Measurements from ENCODE around the gene ESF1. TPM values are rescaled to one million over a fixed set of nuclear protein-coding genes. Genes with fewer than 3 reads are reported as not detected.
"Not testable (repeated sequence)": the region's sequence is repeated elsewhere in the genome, so short reads cannot be mapped to it uniquely, and the experiment has no call there.

The ESF1 gene
- total and polyA plus RNA-seq, 5 donors from 2014 or later = 4.1 to 8.5 (median 4.7) TPM

- not testable (repeated sequence) for H3K27me3 ChIP-seq (ENCODE audit: control insufficient read depth, insufficient read depth, low read length); H3K27ac ChIP-seq (ENCODE audit: insufficient read depth, low read length, poor library complexity, severe bottlenecking); H3K27ac Mint-ChIP-seq; DNase-seq; H3K9me3 ChIP-seq (ENCODE audit: control insufficient read depth in 2 of 2, low read length in 2 of 2); ATAC-seq (ENCODE audit: low read depth in 2 of 2); H3K4me3 ChIP-seq (ENCODE audit: low read depth, low read length); H3K27me3 Mint-ChIP-seq; H3K4me1 ChIP-seq (ENCODE audit: control insufficient read depth, insufficient read depth, low read length, poor library complexity, severe bottlenecking); H3K4me3 Mint-ChIP-seq
- Mint-ChIP-seq H3K4me1 (peaks cover 0 to 15% (median 2%) of the 10 kb centered on the region in 4 donors), H3K36me3 (peaks cover 59% of the 10 kb centered on the region), H3K9me3 (peaks cover 0 to 14% (median 3%) of the 10 kb centered on the region in 7 donors)
- H3K36me3 ChIP-seq (ENCODE audit: control insufficient read depth, insufficient read depth, low read length) = peaks cover 18% of the 10 kb centered on the region
Observed at GRCh38 chr20:13738187-13738586, 46.5 kb downstream of the ESF1 start.

- H3K9me3 ChIP-seq (ENCODE audit: control insufficient read depth in 2 of 2, low read length in 2 of 2) = peaks cover 4 to 5% of the 10 kb centered on the region in 2 experiments
- DNase-seq (no peak), ATAC-seq (ENCODE audit: low read depth in 2 of 2) (no peak)
- no peaks in the 10 kb centered on the region for H3K4me1 ChIP-seq (ENCODE audit: control insufficient read depth, insufficient read depth, low read length, poor library complexity, severe bottlenecking)
- H3K27ac ChIP-seq (ENCODE audit: insufficient read depth, low read length, poor library complexity, severe bottlenecking) = no peak overlapping the region
- Mint-ChIP-seq H3K9me3 (peaks cover 0 to 14% (median 3%) of the 10 kb centered on the region in 7 donors), H3K36me3 (peaks cover 64% of the 10 kb centered on the region), H3K27me3 (no peaks in the 10 kb centered on the region), H3K4me1 (peaks cover 0 to 15% (median 2%) of the 10 kb centered on the region in 4 donors), H3K4me3 (no peak overlapping the region), H3K27ac (peak overlapping the region in 1 of 3 donors; percentile 37)
- H3K27me3 ChIP-seq (ENCODE audit: control insufficient read depth, insufficient read depth, low read length) = no peaks in the 10 kb centered on the region
- H3K36me3 ChIP-seq (ENCODE audit: control insufficient read depth, insufficient read depth, low read length) = peaks cover 28% of the 10 kb centered on the region
- no peak overlapping the region for H3K4me3 ChIP-seq (ENCODE audit: low read depth, low read length)
Observed at GRCh38 chr20:13736436-13737191, 48.1 kb downstream of the ESF1 start.

GRCh38 chr20:13735826-13736225, 48.9 kb downstream of the ESF1 start:
- no peaks in the 10 kb centered on the region for H3K27me3 ChIP-seq (ENCODE audit: control insufficient read depth, insufficient read depth, low read length)
- H3K27ac ChIP-seq (ENCODE audit: insufficient read depth, low read length, poor library complexity, severe bottlenecking) = no peak overlapping the region
- peak overlapping the region in 1 of 3 donors; percentile 43 for H3K27ac Mint-ChIP-seq
- ATAC-seq (ENCODE audit: low read depth in 2 of 2) = no peak
- no peaks in the 10 kb centered on the region for H3K27me3 Mint-ChIP-seq
- DNase-seq = no peak
- H3K9me3 Mint-ChIP-seq = peaks cover 0 to 7% (median under 1%) of the 10 kb centered on the region in 7 donors
- no peaks in the 10 kb centered on the region for H3K4me1 ChIP-seq (ENCODE audit: control insufficient read depth, insufficient read depth, low read length, poor library complexity, severe bottlenecking)
- peaks cover 58% of the 10 kb centered on the region for H3K36me3 Mint-ChIP-seq
- H3K4me3 ChIP-seq (ENCODE audit: low read depth, low read length) = no peak overlapping the region
- peaks cover 25% of the 10 kb centered on the region for H3K36me3 ChIP-seq (ENCODE audit: control insufficient read depth, insufficient read depth, low read length)
- H3K9me3 ChIP-seq (ENCODE audit: control insufficient read depth in 2 of 2, low read length in 2 of 2) = peaks cover 2 to 3% of the 10 kb centered on the region in 2 experiments
- no peak overlapping the region for H3K4me3 Mint-ChIP-seq
- H3K4me1 Mint-ChIP-seq = peaks cover 0 to 15% (median 2%) of the 10 kb centered on the region in 4 donors

GRCh38 chr20:13723011-13723410, 61.7 kb downstream of the ESF1 start:
- H3K36me3 Mint-ChIP-seq = peaks cover 30% of the 10 kb centered on the region
- Histone ChIP-seq H3K4me3 (ENCODE audit: low read depth, low read length) (no peak overlapping the region), H3K27me3 (ENCODE audit: control insufficient read depth, insufficient read depth, low read length) (no peaks in the 10 kb centered on the region), H3K36me3 (ENCODE audit: control insufficient read depth, insufficient read depth, low read length) (peaks cover 26% of the 10 kb centered on the region), H3K4me1 (ENCODE audit: control insufficient read depth, insufficient read depth, low read length, poor library complexity, severe bottlenecking) (no peaks in the 10 kb centered on the region), H3K9me3 (ENCODE audit: control insufficient read depth in 2 of 2, low read length in 2 of 2) (no peaks in the 10 kb centered on the region), H3K27ac (ENCODE audit: insufficient read depth, low read length, poor library complexity, severe bottlenecking) (no peak overlapping the region)
- H3K9me3 Mint-ChIP-seq = no peaks in the 10 kb centered on the region
- H3K4me3 Mint-ChIP-seq = no peak overlapping the region
- ATAC-seq (ENCODE audit: low read depth in 2 of 2) (no peak), DNase-seq (no peak)
- H3K4me1 Mint-ChIP-seq = peaks cover 0 to 6% (median 3%) of the 10 kb centered on the region in 4 donors
- H3K27me3 Mint-ChIP-seq = no peaks in the 10 kb centered on the region
- H3K27ac Mint-ChIP-seq = peak overlapping the region in 1 of 3 donors; percentile 34

- Mint-ChIP-seq H3K9me3 (no peaks in the 10 kb centered on the region), H3K27ac (no peak overlapping the region), H3K36me3 (peaks cover 48% of the 10 kb centered on the region), H3K27me3 (no peaks in the 10 kb centered on the region), H3K4me3 (no peak overlapping the region), H3K4me1 (peaks cover 0 to 6% (median 2%) of the 10 kb centered on the region in 4 donors)
- H3K27me3 ChIP-seq (ENCODE audit: control insufficient read depth, insufficient read depth, low read length) = no peaks in the 10 kb centered on the region
- DNase-seq = no peak
- no peak overlapping the region for H3K4me3 ChIP-seq (ENCODE audit: low read depth, low read length)
- H3K27ac ChIP-seq (ENCODE audit: insufficient read depth, low read length, poor library complexity, severe bottlenecking) = no peak overlapping the region
- H3K4me1 ChIP-seq (ENCODE audit: control insufficient read depth, insufficient read depth, low read length, poor library complexity, severe bottlenecking) = no peaks in the 10 kb centered on the region
- H3K36me3 ChIP-seq (ENCODE audit: control insufficient read depth, insufficient read depth, low read length) = peaks cover 48% of the 10 kb centered on the region
- no peak for ATAC-seq (ENCODE audit: low read depth in 2 of 2)
- no peaks in the 10 kb centered on the region for H3K9me3 ChIP-seq (ENCODE audit: control insufficient read depth in 2 of 2, low read length in 2 of 2)
Observed at GRCh38 chr20:13718171-13718570, 66.5 kb downstream of the ESF1 start.

GRCh38 chr20:13717631-13718044, 67.1 kb downstream of the ESF1 start:
- Mint-ChIP-seq H3K4me3 (no peak overlapping the region), H3K27ac (peak overlapping the region in 1 of 3 donors; percentile 26), H3K9me3 (no peaks in the 10 kb centered on the region), H3K36me3 (peaks cover 54% of the 10 kb centered on the region), H3K4me1 (peaks cover 0 to 6% (median 2%) of the 10 kb centered on the region in 4 donors), H3K27me3 (no peaks in the 10 kb centered on the region)
- Histone ChIP-seq H3K4me1 (ENCODE audit: control insufficient read depth, insufficient read depth, low read length, poor library complexity, severe bottlenecking) (no peaks in the 10 kb centered on the region), H3K27ac (ENCODE audit: insufficient read depth, low read length, poor library complexity, severe bottlenecking) (no peak overlapping the region), H3K36me3 (ENCODE audit: control insufficient read depth, insufficient read depth, low read length) (peaks cover 48% of the 10 kb centered on the region), H3K27me3 (ENCODE audit: control insufficient read depth, insufficient read depth, low read length) (no peaks in the 10 kb centered on the region), H3K4me3 (ENCODE audit: low read depth, low read length) (no peak overlapping the region), H3K9me3 (ENCODE audit: control insufficient read depth in 2 of 2, low read length in 2 of 2) (no peaks in the 10 kb centered on the region)
- DNase-seq (peak in 1 of 3 donors; percentile 9), ATAC-seq (ENCODE audit: low read depth in 2 of 2) (no peak)

- Mint-ChIP-seq H3K27ac (no peak overlapping the region), H3K36me3 (peaks cover 50% of the 10 kb centered on the region), H3K9me3 (peaks cover 0 to 9% (median 0%) of the 10 kb centered on the region in 7 donors), H3K4me1 (peaks cover 0 to 4% (median 0%) of the 10 kb centered on the region in 4 donors), H3K27me3 (no peaks in the 10 kb centered on the region), H3K4me3 (no peak overlapping the region)
- no peak for DNase-seq
- no peak overlapping the region for H3K4me3 ChIP-seq (ENCODE audit: low read depth, low read length)
- no peaks in the 10 kb centered on the region for H3K27me3 ChIP-seq (ENCODE audit: control insufficient read depth, insufficient read depth, low read length)
- no peaks in the 10 kb centered on the region for H3K9me3 ChIP-seq (ENCODE audit: control insufficient read depth in 2 of 2, low read length in 2 of 2)
- peaks cover 44% of the 10 kb centered on the region for H3K36me3 ChIP-seq (ENCODE audit: control insufficient read depth, insufficient read depth, low read length)
- H3K27ac ChIP-seq (ENCODE audit: insufficient read depth, low read length, poor library complexity, severe bottlenecking) = no peak overlapping the region
- ATAC-seq (ENCODE audit: low read depth in 2 of 2) = no peak
- no peaks in the 10 kb centered on the region for H3K4me1 ChIP-seq (ENCODE audit: control insufficient read depth, insufficient read depth, low read length, poor library complexity, severe bottlenecking)
Observed at GRCh38 chr20:13715171-13715570, 69.5 kb downstream of the ESF1 start.

- Histone ChIP-seq H3K36me3 (ENCODE audit: control insufficient read depth, insufficient read depth, low read length) (no peaks in the 10 kb centered on the region), H3K4me3 (ENCODE audit: low read depth, low read length) (no peak overlapping the region), H3K27ac (ENCODE audit: insufficient read depth, low read length, poor library complexity, severe bottlenecking) (no peak overlapping the region), H3K9me3 (ENCODE audit: control insufficient read depth in 2 of 2, low read length in 2 of 2) (no peaks in the 10 kb centered on the region), H3K4me1 (ENCODE audit: control insufficient read depth, insufficient read depth, low read length, poor library complexity, severe bottlenecking) (no peaks in the 10 kb centered on the region), H3K27me3 (ENCODE audit: control insufficient read depth, insufficient read depth, low read length) (peaks cover 3% of the 10 kb centered on the region)
- ATAC-seq (ENCODE audit: low read depth in 2 of 2) (no peak), DNase-seq (no peak)
- H3K4me3 Mint-ChIP-seq = no peak overlapping the region
- peaks cover 0 to 9% (median 2%) of the 10 kb centered on the region in 7 donors for H3K9me3 Mint-ChIP-seq
- H3K27ac Mint-ChIP-seq = no peak overlapping the region
- H3K27me3 Mint-ChIP-seq = no peaks in the 10 kb centered on the region
- H3K36me3 Mint-ChIP-seq = peaks cover 12% of the 10 kb centered on the region
- no peaks in the 10 kb centered on the region for H3K4me1 Mint-ChIP-seq
Observed at GRCh38 chr20:13708234-13708633, 76.5 kb downstream of the ESF1 start.
